GM18507 (cell line): ENCODE results near the gene HDAC7.

ENCODE experiments used
- DNase-seq: peaks from one replicate; pipeline ENCODE4 v3.0.0; 2011; ENCODE audit warnings: low read depth; ENCODE audit not compliant: insufficient read length; ENCODE audit errors: extremely low spot score
- FAIRE-seq: peaks from 2 replicates; lab custom pipeline; 2011; peaks lifted over from hg19 to GRCh38; lab: Jason Lieb, UNC

Gene HDAC7

DNA sequence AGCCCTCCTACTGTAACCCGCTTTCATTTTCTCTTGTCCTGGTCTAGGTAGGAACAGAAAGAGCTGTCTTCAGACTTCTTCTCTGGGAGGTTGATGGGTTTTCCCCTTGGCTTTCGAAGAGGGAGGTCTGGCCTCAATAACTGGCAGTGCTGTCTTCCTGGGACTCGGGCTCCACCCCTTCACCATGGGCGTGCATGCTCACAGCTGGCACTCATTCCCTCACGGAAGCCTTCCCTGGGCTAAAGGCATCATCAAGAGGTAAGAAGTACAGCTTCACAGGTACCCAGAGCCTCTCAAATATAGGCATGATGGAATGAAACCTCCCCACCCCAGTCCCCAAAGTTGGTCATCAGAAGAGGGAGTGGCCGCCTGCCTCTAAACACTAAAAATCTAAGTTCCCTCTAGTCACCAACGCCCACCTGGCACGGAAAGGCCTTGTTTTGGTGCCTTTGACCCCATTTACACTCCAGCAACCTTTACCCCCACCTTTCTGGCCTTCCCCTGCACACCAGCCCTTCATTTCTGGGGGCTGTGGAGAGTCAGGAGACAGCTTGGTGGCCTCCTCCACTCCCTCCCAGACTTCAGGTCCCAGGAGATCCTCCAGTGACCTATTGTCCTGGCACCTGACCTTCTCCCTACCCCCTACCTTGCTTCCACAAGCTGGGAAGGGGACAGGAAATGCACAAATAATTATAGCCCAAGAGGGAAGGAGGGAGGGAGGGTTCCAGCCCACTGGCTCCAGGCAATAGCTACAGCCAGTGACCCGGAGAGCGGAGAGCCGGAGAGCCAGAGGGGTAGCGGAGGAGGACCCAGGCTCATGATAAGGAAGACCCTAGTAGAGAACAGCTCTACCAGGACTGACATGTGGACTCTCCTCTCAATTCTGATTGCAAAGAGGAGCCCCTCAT, 63.8 kb downstream of the HDAC7 start:
- DNase-seq: no peak
- peak; percentile 94 for FAIRE-seq

DNA sequence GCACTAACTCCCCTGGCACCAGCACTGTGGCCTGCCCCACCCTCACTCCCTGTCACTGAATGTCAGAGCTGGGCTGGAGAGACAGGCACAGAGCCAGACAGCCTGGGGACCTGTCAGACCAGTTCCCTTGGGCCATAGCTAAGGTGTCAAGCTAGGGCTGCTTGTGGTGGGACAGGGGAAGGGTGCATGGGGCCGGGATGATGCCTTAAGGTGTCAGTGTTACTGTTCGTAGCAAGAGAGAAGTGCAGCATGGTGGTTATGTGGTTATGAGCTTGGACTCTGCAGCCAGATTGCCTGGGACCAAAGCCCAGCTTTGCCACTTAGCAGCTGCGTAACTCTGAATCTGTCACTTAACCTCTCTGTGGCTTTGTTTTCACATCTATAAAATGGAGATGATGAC, 64.8 kb downstream of the HDAC7 start:
- FAIRE-seq (no peak), DNase-seq (no peak)

DNA sequence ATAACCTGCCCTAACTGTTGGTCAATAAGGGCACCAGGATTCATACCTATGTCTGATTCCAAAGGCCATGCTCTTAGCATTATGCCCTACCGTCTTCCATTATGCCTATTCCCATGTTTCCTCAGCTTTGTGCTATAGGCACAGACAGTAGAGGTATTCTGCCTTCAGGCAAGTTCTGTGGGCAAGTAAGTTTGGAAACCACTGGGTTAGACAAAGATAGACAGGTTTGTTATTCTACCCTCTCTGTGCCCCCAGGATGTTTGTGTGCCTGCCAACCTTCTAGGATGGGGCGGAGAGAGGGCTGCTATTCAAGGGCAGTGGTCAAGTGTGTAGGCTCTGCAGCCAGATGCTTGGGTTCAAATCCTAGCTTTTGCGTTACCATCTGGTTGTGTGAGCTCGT, 65.6 kb downstream of the HDAC7 start:
- FAIRE-seq: no peak
- no peak for DNase-seq

DNA sequence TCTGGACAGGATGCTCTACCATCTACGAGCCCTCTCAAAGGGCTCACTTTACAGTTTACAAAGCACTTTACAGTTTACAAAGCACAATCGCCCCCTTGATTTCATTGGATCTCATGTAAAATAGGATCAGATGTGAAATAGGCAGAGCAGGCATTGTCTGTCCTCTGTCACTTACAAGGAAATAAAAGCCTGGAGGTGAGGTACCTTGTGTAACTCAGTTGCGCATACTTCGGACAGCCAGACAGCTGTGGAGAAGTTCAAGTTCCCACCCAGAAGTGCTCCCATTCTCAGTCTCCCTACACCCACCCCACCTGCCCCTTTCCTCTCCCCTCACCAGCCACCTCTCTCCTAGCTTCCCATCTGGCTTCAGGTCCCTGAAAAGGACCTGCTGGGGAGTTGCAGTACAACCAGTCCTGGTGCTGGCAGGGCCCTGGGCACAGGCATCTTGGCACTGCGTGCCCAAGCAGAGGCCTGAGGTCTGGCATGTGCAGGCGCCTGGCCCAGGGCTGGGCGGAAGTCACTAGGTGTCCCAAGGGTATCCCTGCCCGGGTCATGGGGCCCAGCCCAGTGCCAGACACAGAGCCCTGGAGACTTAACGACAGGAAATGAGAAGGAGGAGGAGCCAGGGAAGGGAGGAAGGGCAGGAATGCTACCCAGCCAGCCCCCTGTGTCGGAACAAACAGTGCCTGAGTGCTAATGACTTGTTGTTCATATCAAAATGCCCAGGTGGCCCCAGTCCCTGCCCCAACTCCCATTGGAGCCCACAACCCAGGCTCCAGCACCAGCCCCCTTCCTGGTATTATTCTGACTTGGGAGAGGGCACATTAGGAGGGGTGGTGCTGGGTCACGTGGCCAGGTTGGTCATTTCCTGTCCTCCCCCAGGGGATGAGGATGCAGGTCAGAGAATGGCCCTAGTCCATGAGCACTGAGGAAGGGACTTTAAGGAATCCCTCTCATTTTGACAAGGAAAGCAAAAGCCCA, 66.4 kb downstream of the HDAC7 start:
- FAIRE-seq (peak; percentile 48), DNase-seq (no peak)

DNA sequence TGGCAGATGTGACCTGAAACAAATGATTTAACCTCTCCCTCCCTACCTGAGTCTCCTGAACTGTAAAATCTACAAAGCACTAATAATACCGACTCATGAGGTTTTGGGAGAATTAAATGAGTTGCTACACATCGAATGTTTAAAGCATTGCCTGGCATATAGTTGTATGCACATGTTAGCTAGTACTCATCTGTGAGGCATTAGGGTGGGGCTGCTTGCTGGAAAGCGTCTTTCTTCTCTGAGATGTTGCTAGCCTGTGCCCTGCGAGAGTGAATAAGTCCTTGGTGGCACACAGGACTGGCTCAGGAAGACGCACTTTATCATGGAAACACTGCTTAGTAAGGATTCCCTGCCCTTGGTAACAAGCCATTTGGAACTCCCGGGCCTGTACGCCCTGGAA, 67.2 kb downstream of the HDAC7 start:
- DNase-seq (no peak), FAIRE-seq (no peak)

DNA sequence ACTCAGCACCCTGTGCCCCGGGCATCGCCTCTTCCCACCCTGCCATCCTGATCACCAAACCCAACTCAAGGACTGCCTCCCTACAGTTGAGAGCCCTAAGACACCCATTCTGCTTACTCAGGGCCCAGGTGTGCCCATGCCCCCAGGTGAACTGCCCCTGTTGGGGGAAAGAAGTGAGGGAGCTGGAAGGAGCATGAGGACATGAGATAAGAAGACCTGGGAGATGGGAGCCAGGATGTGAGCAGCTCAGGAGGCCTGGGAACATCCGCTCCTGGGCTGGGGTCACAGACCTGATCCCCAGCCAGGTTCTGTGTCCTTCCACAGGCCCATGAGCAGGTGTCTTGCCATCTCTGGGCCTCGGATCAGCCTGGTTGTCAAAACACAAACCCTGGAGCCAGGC, 67.6 kb downstream of the HDAC7 start:
- no peak for FAIRE-seq
- no peak for DNase-seq

DNA sequence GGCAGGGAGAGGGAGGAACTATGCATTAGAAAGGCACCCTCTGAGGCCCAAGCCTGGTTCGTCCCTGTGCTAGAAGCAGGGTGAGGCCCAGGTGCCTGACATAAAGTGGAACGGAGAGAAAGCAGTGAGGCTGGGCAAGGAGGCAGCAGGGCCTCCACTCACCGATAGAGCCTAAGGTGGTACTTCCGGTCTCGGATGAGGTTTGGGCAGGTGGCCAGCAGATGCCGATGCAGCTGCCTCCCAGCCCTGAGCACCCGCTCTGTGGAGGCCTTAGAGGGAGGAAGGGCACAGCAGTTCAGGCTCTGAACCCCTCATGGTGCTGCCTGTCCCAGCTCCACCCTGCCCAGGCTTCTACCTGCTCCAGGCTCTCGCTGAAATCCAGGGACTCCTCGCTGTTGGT, 68.1 kb downstream of the HDAC7 start:
- DNase-seq (no peak), FAIRE-seq (no peak)

DNA sequence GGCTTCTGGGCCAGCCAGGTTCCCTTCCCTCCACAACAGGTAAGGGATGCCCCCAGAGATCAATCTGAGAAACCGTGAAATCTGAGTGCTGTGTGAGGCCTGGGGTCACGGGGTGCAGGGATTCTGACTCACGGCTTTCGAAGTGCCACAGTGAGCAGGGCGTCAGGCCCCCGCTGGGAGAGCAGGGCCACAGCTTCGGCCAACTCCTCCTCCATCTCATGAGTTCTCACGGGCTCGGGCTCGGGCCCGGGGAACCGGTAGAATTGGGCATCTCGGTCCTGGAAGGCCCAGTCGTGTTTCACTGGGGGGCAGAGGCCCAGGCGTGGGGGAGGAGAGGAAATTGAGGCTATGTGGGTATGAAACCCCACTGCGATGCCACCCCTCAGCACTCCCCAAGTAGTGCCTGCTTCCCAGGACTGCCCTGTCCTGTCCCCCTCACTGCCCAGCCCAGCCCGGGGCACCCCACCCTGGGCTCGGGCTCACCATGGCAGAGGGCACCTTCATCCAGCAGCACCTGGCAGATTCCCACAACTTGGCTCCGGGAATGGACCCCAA, 68.7 kb downstream of the HDAC7 start:
- FAIRE-seq: no peak

DNA sequence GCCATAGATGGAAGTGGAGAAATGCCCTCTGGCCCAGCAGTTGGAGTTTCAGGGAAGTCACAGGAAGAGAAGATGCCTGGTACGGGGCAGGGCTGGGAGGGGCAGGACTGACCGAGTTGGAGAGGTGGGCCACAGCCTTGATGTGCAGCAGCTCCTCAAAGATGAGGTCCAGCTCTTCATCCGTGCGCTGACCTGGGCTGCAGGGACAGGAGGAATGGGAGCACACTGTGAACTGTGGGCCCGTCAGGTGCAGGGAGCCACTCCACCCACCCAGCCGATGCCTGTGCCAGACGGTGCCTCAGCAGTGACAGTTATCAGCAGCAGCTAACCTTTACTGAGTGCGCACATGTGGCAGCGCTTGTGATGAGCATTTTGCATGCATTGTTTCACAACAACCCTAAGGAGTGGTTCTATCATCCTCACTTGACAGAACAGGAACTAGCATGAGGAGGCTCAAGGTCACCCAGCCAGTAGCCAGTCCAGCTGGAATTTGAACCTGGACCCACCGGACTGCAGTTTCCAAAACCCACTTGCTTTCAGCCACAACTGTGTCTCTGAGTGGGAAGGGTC, 69.4 kb downstream of the HDAC7 start:
- no peak for DNase-seq
- FAIRE-seq: no peak

More for the DNA sequence above, 68.7 kb downstream of the HDAC7 start:
- DNase-seq: no peak

DNA sequence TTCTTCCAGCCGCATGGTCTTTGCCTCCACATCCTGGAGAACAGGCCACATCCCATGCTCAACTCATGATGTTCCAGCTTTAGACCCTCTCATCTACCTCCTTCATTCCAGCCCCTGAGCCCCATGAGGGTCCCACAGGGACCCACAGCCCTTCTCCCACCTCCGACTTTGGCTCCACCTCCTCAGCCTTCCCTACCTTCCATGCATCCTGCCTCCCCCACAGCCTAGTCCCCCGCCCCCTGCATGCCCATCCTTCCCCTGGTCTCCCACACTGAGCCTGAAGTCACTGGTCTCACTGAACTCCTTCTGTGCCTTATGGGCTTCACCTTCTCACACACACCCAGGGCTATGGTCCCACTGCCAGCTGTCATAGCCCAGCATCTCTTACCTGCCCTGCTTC, 70.8 kb downstream of the HDAC7 start:
- no peak for DNase-seq

DNA sequence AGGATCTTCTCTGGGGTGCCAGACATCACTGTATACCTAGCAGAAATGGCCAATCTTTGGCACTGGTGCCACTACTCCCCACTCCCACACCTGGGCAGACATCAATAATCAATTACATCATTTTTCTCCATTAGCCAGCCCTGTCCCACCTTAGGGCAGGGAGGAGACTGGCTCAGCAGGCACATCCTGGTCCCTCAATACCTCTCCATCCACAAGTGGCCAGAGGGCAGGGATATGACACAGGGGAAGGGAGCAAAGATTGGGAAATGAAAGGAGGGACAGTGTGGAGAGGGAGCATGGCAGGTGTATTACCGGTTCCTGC, 71.2 kb downstream of the HDAC7 start:
- DNase-seq: no peak
- no peak for FAIRE-seq

More for the DNA sequence above, 70.8 kb downstream of the HDAC7 start:
- FAIRE-seq: no peak

DNA sequence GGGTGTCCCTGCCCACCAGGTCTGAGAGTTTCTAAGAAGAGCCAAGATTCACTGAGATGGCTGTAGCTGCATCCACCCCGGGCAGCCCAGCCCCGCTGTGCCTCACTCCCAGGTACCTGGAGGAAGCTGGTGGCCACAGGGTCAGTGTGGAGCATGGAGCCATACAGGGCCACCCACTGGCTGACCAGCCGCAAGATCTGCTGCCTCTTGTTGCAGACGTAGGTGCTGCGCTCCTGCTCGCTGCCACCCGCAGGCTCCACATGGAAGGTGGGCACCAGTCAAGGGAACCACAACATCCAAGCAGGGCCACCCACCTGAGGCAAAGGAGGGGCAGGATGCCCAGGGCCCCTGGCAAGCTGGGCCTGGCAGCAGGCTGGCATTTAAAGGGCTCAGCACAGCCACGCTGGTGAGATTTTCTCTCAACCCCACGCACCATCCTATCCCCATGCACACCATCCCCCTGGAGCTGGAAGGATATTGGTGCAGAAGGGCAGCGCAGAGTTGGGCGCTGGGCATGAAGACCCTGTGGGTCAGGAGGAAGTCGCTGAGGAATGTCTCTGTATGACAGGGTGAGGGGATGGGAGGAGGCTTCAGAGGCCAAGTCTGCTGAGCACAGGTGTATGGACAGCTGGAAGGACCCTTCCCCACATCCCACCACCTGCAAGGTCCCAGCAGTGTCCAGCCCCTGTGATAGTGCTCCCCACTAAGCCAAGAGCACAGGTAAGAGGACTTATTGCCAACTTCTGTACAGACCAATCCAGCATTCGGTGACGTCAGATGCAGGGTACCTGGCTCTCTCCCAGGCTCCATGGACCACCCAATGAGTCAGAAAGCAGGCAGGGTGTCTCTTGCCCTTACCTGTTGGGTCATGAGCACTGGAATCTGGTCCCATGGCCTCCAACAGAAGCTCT, 71.9 kb downstream of the HDAC7 start:
- DNase-seq (no peak), FAIRE-seq (no peak)

DNA sequence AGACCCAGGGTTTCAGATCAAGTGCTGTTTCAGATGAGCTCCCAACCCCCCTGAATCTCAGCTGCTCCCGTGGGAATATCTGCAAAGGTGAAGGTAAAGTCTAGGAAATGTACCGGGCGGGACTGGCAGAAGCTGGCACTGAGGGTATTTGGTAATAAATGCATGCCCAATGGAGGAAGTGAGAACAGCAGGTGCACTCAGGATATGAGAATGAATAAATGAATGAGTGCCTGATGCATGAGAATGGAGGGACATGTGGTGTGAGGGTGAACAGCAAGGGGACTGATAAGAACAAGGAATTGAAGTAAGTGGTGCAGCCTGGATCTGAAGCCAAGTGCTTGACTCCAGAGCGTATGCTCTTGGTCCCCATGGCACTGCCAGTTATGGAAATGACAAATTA, 72.6 kb downstream of the HDAC7 start:
- no peak for FAIRE-seq
- DNase-seq: no peak

DNA sequence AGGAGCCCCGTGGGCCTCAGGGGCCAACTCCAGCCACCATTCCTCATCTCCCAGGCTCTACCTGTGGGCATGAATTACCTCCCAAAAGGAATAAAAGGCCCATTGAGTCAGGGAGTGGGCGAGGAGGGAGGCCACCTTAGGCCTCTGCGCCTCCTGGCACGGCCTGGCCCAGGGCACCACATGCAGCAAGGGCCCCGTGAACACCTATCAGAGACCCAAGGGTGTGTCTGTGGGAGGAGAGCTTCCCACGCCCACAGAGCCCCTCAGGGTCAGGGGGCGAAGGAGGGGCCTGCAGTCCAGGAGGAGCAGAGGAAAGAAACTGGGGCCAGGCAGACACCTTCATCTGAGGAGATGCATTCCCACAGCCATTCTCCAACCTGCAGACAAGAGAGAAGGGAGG, 73.2 kb downstream of the HDAC7 start:
- no peak for FAIRE-seq

DNA sequence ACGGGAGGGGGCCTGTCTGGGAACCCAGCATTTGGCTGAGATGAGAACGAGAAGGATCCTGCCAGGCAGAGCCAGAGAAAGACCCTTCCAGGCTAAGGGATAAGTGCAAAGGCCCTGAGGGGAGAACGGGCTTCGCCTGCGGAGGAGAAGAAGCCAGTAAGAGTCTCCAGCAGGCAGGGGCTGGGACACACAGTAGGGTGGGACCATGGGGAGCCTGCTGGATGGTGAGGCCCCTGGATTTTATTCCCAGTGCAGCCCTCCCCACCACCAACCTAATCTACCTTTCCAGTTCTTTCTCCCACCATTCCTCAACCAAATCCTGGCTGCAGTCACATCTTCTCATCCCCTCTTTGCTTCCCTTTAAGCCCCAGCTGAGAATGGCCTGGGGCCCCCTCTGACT, 73.6 kb downstream of the HDAC7 start:
- FAIRE-seq: no peak
- DNase-seq: no peak

More for the DNA sequence above, 73.2 kb downstream of the HDAC7 start:
- no peak for DNase-seq

DNA sequence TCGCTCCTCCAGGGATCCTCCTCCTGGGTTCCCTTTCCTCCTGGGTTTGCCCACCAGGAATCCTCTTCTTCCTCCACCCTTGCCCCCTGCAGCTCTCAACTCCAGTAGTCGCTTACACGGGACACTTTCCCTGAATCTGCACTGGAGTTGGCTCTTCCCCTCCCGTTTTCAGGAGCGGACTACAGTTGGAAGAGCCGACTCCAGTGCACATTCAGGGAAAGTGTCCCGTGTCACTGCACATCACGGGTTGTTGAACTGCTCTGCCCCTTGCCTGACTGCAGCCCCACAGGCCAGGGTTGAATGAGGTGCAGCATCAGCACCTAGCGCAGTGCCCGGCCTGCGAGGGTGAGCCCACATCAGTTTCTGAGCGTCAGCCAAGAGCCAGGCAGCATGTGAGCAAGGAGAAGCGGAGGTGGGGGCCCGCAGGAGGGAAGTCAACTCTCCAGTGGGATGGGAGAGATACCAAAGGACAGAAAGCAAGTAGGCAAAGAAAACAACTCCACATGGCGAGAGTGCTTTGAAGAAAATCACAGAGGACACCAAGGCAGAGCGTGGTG, 74.1 kb downstream of the HDAC7 start:
- FAIRE-seq: no peak
- no peak for DNase-seq

DNA sequence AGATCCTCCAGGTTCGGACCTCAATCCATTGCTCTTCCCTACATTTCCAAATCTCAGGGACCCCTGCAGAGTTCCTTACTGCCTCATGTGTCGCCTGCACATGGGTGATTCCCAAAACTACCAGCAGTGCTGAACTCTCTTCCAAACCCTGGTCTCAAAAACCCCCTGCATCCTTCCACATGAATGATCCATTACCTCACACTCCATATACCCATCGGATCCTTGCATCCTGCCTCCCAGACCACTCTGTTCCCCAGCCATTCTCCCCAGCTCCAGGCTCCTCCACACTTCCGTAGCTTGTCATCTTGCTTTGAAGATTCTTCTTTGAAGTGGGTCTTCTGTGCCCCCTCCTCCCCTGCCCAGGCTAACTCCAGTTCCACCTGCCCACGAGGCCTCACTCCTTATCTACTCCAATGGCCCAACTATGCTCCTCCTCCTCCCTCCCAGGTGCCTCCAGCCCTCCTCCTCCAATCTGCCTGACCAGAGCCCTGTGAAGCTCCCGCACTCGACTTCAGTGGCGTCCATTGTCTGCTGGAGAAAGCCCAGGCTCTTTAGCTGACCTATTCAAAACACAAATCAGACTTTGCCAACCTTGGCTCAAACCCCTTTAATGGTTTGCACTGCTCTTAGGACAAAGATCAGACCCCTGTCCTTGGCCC, 74.8 kb downstream of the HDAC7 start:
- DNase-seq (no peak), FAIRE-seq (no peak)

DNA sequence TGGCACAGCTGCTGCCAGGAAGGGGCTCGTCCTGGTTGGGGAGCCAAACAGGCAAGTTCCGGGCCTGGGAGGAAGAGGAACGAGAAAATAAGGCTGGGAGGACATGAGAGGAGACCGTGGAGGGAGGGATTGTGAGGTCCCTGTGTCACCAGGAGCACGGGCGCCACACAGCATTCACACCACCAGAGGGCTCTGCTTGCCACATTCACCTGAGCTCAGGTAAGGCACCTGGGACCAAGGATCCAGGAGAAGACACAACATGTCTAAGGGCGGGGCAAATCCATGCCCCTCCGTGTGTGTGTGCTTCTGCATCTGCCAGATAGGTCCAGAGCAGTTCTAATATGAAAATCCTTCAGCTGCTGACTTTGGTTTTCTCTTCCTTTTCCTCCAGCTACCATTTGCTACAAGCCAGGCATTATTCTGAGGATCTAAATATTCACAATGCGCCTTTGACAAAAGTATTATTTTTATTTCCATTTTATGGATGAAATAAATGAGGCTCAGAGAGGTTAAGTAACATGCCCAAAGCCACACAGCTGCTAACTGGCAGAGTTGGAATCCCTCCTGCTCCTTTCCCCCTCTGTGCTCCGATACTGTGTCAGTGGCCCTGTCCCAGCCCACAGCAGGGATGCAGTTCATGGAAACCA, 75.6 kb downstream of the HDAC7 start:
- no peak for DNase-seq
- no peak for FAIRE-seq
